Suprapubic skin (tissue), 3 donors: ENCODE measurements around the gene INPP5A.

Experiments used
- EP300 ChIP-seq: sonication (generic); formaldehyde crosslinking; IDR thresholded peaks from one replicate; pipeline ENCODE4 v1.6.1; 2017; ENCODE audit warnings: antibody characterized with exemption
- POLR2A ChIP-seq, 2 donors: fragments of 450-650 bp; IDR thresholded peaks; one replicate each; pipeline ENCODE4 v1.6.1; 2017; ENCODE audit warnings: antibody characterized with exemption in 2 of 2, mild to moderate bottlenecking in 2 of 2, moderate library complexity in 2 of 2
- TF ChIP-seq, protein P1 (sequence below), 2 donors: fragments of 200-600 bp in 1 of 2; fragments of 450-650 bp in 1 of 2; sonication (generic) in 1 of 2; IDR thresholded peaks; one replicate each; pipeline ENCODE4 v1.5.1; 2016 to 2019; ENCODE audit warnings: antibody characterized with exemption in 2 of 2, mild to moderate bottlenecking in 1 of 2, moderate library complexity in 1 of 2

DNA sequence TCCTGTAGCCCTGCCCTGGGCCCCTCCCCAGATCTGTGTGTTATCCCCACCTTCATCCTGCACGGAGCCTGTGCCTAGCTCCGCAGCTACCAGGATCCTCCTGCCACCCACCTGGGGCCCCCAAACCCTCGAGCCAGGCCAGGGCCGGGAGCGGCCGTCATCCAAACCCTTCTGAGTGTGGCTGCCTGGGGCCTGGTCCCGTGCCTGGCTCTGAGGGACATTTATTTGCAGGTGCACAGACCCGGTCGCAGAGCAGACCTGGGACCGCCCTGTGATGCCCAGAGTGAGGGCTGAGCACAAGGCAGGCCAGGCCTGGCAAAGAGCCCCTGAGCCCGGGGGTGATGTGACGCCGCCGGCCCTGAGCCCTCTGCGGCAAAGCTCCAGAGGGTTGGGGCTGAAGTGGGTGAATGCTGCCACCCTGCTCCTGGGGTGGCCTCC, 27.4 kb upstream of the INPP5A start:
- TF ChIP-seq POLR2A (IDR thresholded peaks at IDR 0.05) (no peak), EP300 (no peak)
- TF ChIP-seq, protein P1, sequence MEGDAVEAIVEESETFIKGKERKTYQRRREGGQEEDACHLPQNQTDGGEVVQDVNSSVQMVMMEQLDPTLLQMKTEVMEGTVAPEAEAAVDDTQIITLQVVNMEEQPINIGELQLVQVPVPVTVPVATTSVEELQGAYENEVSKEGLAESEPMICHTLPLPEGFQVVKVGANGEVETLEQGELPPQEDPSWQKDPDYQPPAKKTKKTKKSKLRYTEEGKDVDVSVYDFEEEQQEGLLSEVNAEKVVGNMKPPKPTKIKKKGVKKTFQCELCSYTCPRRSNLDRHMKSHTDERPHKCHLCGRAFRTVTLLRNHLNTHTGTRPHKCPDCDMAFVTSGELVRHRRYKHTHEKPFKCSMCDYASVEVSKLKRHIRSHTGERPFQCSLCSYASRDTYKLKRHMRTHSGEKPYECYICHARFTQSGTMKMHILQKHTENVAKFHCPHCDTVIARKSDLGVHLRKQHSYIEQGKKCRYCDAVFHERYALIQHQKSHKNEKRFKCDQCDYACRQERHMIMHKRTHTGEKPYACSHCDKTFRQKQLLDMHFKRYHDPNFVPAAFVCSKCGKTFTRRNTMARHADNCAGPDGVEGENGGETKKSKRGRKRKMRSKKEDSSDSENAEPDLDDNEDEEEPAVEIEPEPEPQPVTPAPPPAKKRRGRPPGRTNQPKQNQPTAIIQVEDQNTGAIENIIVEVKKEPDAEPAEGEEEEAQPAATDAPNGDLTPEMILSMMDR (IDR thresholded peaks at IDR 0.05): no peak
